Measurements from ENCODE around the gene LPGAT1. TPM values are rescaled to one million over a fixed set of nuclear protein-coding genes. Genes with fewer than 3 reads are reported as not detected.

The LPGAT1 gene
- total and polyA plus RNA-seq, 2 donors from 2014 or later = 7.1 to 67.4 TPM

DNA sequence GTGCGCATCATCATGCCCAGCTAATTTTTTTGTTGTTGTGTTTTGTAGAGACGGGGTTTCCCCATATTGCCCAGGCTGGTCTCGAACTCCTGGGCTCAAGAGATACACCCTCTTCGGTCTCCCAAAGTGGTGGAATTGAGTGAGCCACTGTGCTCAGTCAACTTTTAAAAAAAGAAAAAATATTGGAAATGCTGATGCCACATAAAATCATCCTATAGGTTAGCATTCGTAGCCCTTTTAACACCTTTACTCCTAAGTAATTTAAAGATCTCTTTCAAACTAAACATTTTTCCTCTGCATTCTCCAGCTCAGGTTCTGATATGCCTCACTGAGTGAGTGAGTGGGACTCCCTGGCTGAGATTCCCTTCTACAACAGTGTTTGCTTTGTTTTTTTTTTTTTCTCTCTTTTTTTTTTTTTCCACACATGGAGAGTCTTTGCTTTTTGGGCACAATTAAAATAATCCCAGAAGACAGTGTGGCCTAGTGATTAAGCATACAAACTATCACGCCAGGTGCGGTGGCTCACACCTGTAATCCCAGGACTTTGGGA is 74.0 kb downstream of the LPGAT1 start:
- no peak for DNase-seq
- H3K36me3 ChIP-seq (ENCODE audit: control insufficient read depth in 2 of 3, insufficient read depth in 3 of 3, low read length in 3 of 3) = no peaks in the 10 kb centered on the region
- FAIRE-seq = no peak
- intact Hi-C loops (cut with DNase I) = no loop called here
- no peak overlapping the region for H3K9ac ChIP-seq (ENCODE audit: low read length in 3 of 3)
- H3K4me3 ChIP-seq (ENCODE audit: low read length in 3 of 3) = no peak overlapping the region
- H3K4me1 ChIP-seq (ENCODE audit: control insufficient read depth in 2 of 3, insufficient read depth in 2 of 3, low read depth in 1 of 3, low read length in 3 of 3) = no peaks in the 10 kb centered on the region
- no peaks in the 10 kb centered on the region for H3K27me3 ChIP-seq (ENCODE audit: control insufficient read depth, insufficient read depth, low read length)
- H3K27ac ChIP-seq (ENCODE audit: low read depth in 2 of 2, low read length in 2 of 2) = no peak overlapping the region
- TF ChIP-seq, protein P1, sequence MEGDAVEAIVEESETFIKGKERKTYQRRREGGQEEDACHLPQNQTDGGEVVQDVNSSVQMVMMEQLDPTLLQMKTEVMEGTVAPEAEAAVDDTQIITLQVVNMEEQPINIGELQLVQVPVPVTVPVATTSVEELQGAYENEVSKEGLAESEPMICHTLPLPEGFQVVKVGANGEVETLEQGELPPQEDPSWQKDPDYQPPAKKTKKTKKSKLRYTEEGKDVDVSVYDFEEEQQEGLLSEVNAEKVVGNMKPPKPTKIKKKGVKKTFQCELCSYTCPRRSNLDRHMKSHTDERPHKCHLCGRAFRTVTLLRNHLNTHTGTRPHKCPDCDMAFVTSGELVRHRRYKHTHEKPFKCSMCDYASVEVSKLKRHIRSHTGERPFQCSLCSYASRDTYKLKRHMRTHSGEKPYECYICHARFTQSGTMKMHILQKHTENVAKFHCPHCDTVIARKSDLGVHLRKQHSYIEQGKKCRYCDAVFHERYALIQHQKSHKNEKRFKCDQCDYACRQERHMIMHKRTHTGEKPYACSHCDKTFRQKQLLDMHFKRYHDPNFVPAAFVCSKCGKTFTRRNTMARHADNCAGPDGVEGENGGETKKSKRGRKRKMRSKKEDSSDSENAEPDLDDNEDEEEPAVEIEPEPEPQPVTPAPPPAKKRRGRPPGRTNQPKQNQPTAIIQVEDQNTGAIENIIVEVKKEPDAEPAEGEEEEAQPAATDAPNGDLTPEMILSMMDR (IDR thresholded peaks at IDR 0.05; ENCODE audit: borderline replicate concordance, extremely low read depth, insufficient read depth) = no peak
- no peaks in the 10 kb centered on the region for H3K9me3 ChIP-seq (ENCODE audit: control insufficient read depth in 2 of 3, insufficient read depth in 1 of 3, low read length in 3 of 3)

DNA sequence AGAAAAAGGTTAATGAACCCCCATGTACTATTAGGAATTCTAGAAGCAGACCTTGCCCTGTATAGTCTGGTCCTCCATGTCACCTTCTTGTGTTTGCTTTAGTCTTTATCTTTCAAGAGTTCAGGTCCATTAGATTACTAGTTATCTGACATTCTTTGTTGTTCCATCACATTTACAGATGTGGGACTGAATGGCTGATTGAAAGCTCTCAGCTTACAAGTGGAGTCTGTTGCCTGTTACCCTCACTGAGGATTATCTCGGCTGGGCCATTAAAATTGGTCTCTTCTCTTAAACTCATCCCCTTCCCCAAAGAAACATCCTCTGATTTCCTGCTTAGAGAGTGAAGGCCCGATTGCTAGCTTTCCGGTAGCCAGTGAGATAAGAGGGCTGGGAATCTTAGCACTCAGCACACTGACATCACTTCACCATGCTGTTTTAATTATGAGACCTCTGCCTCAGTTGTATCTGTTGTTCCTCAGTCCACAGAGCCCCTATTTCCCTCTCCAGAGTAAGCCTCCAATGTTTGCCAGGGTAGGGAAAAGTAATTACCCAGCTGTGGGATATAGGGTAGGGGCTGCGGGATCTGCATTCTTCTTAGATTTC is 76.8 kb downstream of the LPGAT1 start:
- FAIRE-seq = no peak
- H3K4me3 ChIP-seq (ENCODE audit: low read length in 3 of 3) = no peak overlapping the region
- no peak for DNase-seq
- H3K4me1 ChIP-seq (ENCODE audit: control insufficient read depth in 2 of 3, insufficient read depth in 2 of 3, low read depth in 1 of 3, low read length in 3 of 3) = no peaks in the 10 kb centered on the region
- intact Hi-C loops (cut with DNase I) = no loop called here
- H3K27me3 ChIP-seq (ENCODE audit: control insufficient read depth, insufficient read depth, low read length) = no peaks in the 10 kb centered on the region
- no peak overlapping the region for H3K9ac ChIP-seq (ENCODE audit: low read length in 3 of 3)
- no peaks in the 10 kb centered on the region for H3K9me3 ChIP-seq (ENCODE audit: control insufficient read depth in 2 of 3, insufficient read depth in 1 of 3, low read length in 3 of 3)
- no peak overlapping the region for H3K27ac ChIP-seq (ENCODE audit: low read depth in 2 of 2, low read length in 2 of 2)
- TF ChIP-seq, protein P1 (IDR thresholded peaks at IDR 0.05; ENCODE audit: borderline replicate concordance, extremely low read depth, insufficient read depth) = no peak
- peaks cover 0 to 12% (median 0%) of the 10 kb centered on the region in 3 donors for H3K36me3 ChIP-seq (ENCODE audit: control insufficient read depth in 2 of 3, insufficient read depth in 3 of 3, low read length in 3 of 3)

DNA sequence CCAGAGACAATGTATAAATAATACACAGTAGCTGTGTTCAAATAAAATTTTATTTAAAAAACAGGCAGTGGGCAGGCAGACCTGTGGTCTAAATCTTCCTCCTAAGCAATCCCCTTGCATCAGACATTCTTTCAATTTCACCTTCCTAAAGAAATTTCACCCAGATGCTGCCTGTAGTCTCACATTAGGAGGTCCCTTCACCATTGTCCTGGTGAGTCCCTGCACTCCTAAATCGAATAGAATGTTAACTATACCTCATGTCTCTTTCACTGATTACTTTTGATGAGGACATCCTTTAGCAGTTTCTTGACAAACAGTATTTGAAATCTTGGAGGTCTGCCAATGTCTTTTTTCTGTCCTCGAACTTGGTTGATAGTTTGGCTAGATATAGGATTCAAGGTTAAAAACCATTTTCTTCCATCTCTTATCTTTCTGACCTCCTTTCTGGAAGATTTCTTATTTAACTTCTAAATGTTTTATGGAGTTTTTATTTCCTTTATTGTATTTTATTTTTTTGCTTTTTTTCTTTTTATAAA is 77.5 kb downstream of the LPGAT1 start:
- TF ChIP-seq, protein P1 (IDR thresholded peaks at IDR 0.05; ENCODE audit: borderline replicate concordance, extremely low read depth, insufficient read depth) = no peak
- Histone ChIP-seq H3K9ac (ENCODE audit: low read length in 3 of 3) (no peak overlapping the region), H3K27me3 (ENCODE audit: control insufficient read depth, insufficient read depth, low read length) (no peaks in the 10 kb centered on the region), H3K4me3 (ENCODE audit: low read length in 3 of 3) (no peak overlapping the region), H3K9me3 (ENCODE audit: control insufficient read depth in 2 of 3, insufficient read depth in 1 of 3, low read length in 3 of 3) (no peaks in the 10 kb centered on the region), H3K36me3 (ENCODE audit: control insufficient read depth in 2 of 3, insufficient read depth in 3 of 3, low read length in 3 of 3) (peaks cover 0 to 13% (median 0%) of the 10 kb centered on the region in 3 donors), H3K27ac (ENCODE audit: low read depth in 2 of 2, low read length in 2 of 2) (no peak overlapping the region), H3K4me1 (ENCODE audit: control insufficient read depth in 2 of 3, insufficient read depth in 2 of 3, low read depth in 1 of 3, low read length in 3 of 3) (no peaks in the 10 kb centered on the region)
- DNase-seq = no peak
- intact Hi-C loops (cut with DNase I) = no loop called here
- no peak for FAIRE-seq
